ENCODE data around the gene DYNLRB2. TPM values are rescaled to one million over a fixed set of nuclear protein-coding genes. Genes with fewer than 3 reads are reported as not detected.

Gene DYNLRB2
- total RNA-seq, 1 donor from 2014 or later, result 0.36 TPM

DNA sequence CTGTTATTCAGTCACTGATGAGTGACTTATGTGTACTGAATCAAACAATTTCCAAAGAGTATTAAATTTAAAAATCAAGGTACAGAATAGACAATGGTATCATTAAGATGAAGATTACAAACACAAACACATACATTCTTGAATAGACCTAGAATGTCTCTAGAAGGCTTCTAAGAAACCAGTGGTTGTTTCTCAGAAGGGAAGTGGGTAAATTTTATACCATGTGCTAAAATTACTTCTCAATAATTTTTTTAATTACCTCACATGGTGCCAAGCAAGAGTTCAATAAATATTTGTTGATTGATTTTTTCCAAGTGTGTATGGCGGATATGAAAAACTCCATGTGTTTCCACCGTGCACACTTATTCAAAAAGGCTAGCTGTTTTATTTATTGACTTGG lies 6.4 kb downstream of the DYNLRB2 start:
- intact Hi-C loops (cut with micrococcal nuclease), result no loop called here

DNA sequence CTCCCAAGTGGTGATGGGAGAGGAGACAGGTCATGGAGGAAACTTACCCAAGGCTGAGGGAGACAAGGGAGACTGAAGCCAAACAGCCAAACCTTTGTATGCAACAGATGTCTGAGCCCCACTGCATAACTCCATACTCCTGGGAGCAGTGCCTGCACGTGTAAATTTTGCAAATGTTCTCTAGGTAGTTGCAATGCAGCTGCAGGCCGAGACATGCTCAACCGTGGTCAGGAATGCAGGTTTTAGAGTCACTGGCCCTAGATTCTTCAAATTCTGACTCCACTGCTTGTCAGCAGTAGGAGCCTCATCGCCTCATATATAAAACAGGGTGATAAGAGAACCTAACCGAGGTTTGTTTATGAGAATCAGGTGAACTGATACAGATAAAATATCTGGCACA lies 11.5 kb downstream of the DYNLRB2 start:
- intact Hi-C loops (cut with micrococcal nuclease), result no loop called here

DNA sequence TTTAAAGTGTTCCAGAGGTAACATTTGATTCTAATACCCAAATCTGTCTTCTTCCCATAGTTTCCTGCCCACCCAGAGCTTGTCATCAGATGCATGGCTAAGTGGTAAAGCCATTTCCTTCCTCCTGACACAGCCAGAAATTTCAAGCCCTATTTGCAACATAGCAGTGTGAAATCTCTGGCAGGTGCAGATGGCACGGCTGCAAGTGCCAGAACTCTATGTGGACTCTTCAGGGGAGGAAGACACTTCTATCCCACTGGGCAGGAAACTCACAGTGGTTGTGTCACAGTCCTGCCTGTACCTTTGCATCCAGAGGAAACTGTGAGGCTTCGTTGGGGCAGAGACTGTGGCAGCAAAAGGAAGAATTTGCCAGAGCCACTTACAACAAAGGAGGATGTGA lies 13.2 kb downstream of the DYNLRB2 start:
- intact Hi-C loops (cut with micrococcal nuclease), result no loop called here

DNA sequence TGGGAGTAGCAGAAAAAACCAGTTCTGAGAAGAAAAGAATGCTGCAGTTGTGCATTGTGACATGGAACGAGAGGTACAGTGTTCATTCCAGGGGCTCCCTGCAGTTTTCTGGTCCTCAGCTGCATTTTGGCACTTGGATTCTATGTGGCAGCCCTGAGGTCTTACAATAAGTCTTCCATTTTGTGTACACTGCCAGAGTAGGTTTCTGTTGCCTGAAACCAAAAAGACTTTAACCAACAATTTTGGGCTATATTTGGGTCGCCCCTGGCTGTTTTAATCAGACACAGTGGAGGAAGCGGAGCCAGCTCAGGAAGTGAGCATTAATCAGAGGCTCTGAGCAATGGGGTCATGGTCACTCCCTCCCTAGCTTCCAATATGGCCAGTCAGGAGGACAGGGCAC lies 15.7 kb downstream of the DYNLRB2 start:
- intact Hi-C loops (cut with micrococcal nuclease), result no loop called here

DNA sequence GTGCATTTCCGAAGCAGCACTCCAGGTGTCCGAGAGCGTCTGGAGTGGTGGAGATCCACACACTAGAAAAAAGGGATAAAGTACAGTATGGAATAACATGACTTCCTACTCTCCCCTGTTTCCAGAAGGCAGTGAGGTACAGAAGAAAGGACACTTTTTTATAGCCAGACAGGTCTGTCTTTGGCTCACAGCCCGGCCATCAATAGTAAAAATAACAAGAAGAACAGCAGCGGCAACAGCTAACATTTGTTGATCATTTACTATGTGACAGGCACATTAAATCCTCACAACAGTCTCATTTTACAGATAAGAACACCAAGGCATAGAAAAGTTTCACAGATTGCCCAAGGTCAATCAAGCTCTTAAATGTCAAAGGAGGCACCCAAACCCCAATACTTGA lies 16.2 kb downstream of the DYNLRB2 start:
- intact Hi-C loops (cut with micrococcal nuclease), result no loop called here

DNA sequence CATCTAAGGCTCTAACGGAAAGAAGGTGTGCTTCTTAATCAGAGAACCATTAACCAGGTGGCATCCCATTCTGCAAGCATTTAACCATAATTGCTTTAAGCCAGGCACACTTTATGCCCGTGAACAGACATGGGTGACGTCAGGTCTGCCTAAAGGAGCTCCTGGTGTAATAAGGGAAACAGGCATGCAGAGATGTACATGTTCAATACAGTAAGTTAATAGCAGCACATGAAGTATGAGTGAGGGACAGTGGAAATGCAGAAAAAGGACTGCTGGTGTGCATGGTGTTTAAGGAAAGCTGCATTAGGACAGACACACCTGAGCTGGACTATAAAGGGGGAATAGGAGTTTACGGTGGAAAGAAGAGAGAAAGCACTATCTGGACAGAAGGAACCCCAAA lies 18.6 kb downstream of the DYNLRB2 start:
- intact Hi-C loops (cut with micrococcal nuclease), result no loop called here

DNA sequence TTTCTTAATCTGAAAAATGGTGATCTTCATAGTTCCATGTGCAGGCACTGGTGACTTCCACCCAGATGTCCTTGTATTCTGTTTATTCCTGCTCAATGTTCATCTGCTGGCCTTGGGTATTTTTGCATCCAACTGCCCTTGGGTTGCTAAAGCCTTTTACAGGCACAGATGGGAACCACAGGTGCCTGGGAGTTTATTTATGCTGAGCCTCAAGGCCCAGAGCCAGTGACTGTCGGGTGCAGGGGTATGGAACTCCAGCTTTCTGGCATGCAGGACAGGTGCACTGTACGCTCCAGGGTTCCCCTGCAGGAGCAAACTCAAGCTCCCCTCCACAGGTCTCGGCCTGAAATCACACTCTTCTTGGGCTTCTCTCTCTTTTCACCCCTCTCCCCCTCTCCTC lies 22.3 kb downstream of the DYNLRB2 start:
- intact Hi-C loops (cut with micrococcal nuclease), result no loop called here

DNA sequence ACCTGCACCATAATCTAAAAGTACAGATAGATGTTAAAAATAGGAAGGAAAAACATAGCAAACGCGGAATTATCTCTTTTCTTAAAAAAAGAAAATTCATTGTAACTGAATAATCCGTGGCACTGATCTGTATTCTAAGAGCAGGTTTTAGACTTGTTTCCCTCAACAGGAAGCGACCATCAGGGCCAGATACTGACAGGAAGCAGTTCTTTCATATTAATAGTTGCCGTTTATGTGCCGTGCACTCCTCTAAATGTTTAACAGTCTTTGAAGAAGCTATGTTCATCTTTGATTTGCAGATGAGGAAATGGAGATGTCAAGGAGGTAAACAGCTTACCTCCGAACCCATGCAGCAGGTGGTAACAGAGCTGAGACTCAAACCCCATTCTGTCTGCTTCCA lies 23.6 kb downstream of the DYNLRB2 start:
- intact Hi-C loops (cut with micrococcal nuclease), result no loop called here

DNA sequence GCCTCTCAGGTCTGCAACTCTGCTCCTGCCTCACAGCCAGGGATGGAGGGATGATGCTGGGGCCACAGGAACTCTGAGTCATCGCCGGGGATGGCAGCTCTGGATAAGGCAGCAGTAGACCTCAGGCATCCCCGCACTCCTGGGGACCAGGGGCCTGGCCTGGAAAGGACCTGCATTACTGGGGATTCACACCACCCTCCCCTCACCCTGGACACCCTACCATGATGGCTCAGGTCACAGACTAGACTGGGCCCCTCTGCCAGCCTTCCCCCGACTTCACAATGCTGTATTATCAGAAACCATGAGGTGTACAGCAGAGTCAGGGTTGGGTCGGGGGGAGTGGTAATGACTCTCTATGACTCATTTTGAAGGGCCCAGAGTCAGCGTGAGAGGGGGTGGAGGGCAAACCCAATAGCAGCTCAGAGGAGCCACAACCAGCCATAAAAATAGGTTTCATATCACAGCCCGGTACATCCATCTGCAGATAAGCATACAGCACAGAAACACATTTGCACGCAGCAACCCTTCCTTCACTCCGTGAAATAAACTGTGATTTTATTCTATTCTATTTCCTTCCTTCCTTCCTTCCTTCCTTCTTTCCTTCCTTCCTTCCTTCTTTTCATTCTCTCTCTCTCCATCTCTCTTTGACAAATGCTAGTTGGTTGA lies 28.8 kb downstream of the DYNLRB2 start:
- intact Hi-C loops (cut with micrococcal nuclease), result loop anchor here (1.0 to 2.0 kb wide), 3 partner anchors 11 to 29 kb away; partner anchors contain the start of gene DYNLRB2

DNA sequence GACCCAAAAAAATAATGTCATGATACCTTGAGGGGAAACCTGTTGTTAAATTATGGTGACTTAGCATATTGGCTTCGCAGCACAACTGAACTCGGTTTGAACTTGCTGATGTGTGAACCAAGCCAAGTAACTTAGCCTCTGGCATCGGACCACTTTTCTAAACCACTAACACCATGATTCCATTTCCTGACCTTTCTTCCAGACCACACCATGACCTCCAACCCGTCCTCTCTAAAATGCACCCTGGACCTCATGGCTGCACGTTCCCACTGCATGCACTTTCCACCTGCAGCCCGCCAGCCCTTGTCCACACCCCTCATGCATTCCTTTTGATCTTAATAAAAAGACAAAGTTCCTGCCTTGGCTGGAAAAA lies 29.3 kb downstream of the DYNLRB2 start:
- intact Hi-C loops (cut with micrococcal nuclease), result no loop called here

DNA sequence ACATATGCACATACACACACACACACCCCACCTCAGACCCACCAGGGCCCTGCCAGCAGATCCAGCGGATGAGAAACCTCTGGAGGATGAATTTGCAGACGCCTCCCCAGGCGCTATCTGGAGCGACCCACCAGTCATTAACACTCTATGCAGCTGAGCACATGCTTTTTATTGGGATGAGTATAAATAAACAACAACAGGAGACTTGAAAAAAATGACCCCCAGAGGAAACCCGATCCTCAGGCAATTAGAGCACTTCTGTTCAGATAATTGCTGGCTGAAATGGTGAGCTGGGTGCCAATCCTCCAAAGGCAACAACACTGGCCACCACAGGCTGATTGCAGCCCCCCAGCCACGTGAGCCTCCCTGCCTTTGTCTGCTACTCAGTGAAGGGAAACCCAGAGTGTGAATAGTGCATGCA lies 32.9 kb downstream of the DYNLRB2 start:
- intact Hi-C loops (cut with micrococcal nuclease), result no loop called here

DNA sequence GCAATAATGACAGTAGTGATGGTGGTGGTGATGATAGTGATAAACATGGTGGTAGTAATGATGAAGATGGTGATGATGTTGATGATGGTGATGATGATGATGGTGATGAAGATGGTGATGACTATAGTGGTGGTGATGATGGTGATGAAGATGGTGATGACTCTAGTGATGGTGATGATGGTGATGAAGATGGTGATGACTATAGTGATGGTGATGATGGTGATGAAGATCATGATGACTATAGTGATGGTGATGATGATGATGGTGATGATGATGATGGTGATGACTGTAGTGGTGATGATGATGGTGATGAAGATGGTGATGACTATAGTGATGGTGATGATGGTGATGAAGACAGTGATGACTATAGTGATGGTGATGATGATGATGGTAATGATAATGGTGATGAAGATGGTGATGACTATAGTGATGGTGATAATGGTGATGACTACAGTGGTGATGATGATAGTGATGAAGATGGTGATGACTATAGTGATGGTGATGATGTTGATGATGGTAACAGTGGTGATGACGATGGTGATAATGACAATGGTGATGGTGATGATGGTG lies 35.6 kb downstream of the DYNLRB2 start:
- intact Hi-C loops (cut with micrococcal nuclease), result no loop called here

DNA sequence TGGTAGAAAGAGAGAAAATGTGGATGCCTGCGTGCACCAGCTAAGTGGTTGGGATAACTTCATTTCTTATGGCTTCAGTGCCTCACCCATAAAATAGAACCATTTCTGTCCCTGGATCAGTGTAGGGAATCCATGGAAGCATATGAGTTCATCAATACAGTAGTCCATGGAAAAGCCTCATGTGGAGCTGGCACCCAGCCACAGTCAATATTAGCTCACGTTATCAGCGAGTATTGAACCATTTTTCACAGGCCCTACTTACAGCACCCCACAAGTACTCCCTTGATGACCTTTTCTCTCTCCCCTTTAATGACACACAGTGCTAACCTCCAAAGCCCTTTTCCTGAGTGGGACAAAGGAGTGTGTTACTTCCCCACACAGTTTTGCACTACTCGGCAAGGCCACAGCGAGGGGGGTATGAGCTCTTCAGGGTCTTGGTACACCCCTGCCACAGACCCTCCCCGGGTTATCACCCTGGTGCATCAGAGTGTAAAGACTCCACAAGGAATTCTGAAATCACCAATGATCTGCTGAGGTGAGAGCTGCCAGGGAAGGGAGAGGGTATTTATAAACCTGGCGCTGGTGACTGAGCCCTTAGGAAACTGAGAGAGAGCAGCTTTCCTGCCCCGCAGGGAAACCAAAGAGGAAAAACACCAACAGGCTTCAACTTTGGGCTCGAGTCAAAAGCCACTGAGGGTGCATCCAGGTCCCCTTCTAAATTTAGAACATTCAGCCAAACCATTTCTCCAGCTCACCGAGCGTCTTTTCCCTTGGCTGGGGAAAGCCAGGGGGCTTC lies 36.9 kb downstream of the DYNLRB2 start:
- intact Hi-C loops (cut with micrococcal nuclease), result no loop called here

DNA sequence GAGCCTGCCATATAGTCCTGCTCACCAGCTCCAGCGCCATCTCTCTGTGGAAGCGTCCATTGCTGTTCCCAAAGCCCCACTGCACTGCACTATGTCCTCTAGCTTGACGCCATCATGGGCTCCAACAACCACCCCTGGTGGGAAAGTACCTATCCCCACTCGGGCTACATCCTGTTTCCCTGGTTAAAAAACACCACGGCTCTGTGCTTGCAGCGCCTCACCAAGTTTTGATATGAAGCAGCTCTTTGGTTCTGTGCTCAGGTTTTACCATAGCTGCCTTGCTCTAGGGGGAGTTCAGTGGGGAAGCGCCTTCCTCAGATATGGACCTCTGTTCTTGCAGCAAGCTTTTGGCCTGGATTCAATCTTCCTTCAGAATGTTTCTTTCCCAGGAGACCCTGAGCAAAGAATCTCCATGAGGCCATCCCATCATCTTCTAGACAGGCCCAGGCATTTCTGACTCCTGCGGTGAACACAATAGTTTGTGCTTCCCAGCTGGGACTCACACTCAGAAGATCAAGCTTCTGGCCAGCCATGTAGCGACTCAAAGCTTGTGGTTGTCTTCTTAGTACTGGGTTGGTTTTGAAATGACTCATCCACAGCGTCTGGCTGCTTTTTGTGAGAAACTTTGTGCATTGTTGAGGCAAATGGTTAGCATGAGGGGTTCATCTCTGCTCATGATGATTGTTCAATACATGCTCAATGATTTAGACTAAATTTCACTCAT lies 39.5 kb downstream of the DYNLRB2 start:
- intact Hi-C loops (cut with micrococcal nuclease), result loop anchor here (1.0 kb wide), 5 partner anchors 11 to 227 kb away; no protein-coding TSS in a partner anchor

DNA sequence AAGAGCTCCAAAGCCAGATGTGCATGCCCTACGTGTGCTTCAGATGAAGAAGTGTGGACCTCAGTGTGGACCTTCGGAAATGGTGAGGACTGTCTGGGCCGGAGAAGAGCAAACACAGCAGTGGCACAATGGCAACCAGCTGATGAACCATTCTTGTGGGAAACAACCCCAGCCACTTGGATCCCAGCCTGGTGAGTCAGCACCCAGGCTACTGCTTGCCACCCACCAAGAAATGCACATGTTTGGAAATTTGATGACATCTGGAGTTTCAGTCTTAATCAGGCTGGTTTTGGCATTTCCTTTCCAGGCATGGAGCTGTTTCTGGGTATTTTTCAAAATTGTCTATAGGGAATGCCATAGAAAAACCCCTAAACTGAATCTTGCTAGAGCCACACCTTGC lies 42.7 kb downstream of the DYNLRB2 start:
- intact Hi-C loops (cut with micrococcal nuclease), result no loop called here

DNA sequence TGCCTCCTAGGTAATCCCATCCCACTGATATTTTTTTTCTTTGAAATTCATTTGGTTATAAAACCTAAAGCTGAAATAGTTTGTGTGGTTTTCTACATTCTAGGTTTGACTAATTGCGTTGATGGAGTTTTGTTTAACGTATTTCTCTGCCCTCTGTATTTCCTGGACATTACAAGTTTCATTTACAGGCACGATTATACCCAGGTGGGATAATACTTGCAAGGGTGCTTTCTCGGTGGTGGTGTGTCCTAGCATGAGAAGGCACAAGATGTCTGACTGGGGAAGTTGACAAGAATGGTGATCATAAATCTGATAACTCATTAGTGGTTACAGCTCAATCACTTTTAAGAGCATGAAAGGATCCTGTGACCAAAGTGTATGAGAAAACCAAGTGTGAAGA lies 45.0 kb downstream of the DYNLRB2 start:
- intact Hi-C loops (cut with micrococcal nuclease), result no loop called here

DNA sequence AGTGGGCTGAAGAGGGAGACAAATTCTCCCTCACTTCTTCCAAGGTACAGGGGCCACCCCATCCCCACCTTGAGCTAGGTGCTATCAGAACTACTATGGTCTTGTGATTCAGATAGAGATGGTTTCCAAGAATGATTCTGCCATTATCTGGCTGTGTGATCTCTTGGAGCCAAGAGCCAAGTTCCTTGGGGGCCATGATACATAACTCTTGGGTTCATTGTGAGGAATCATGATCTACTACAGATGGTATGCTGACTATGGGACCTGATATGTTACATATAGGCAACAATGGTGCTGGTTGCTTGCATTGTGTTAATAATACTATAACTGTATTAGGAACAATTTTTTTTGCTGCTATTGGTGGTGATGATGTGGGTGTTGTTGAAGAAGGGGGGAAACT lies 45.7 kb downstream of the DYNLRB2 start:
- intact Hi-C loops (cut with micrococcal nuclease), result no loop called here

DNA sequence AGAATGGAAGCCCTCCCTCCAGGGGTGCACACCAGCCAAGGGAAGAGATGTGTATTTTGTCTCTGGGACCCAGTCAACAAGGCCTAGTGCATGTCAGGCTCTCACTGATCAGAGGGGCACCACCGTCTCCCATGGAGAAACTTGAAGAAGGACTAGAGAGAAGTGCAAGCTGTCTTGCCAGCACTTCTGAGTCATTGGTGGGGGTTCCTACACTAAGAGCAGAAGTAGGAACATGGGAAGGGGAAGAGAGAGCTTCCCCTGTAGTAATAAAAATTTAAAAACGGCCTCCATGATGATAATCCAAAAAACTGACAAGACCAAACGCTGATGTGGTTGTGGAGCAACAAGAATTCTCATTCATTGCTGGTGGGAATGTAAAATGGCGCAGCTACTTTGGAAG lies 46.3 kb downstream of the DYNLRB2 start:
- intact Hi-C loops (cut with micrococcal nuclease), result no loop called here

DNA sequence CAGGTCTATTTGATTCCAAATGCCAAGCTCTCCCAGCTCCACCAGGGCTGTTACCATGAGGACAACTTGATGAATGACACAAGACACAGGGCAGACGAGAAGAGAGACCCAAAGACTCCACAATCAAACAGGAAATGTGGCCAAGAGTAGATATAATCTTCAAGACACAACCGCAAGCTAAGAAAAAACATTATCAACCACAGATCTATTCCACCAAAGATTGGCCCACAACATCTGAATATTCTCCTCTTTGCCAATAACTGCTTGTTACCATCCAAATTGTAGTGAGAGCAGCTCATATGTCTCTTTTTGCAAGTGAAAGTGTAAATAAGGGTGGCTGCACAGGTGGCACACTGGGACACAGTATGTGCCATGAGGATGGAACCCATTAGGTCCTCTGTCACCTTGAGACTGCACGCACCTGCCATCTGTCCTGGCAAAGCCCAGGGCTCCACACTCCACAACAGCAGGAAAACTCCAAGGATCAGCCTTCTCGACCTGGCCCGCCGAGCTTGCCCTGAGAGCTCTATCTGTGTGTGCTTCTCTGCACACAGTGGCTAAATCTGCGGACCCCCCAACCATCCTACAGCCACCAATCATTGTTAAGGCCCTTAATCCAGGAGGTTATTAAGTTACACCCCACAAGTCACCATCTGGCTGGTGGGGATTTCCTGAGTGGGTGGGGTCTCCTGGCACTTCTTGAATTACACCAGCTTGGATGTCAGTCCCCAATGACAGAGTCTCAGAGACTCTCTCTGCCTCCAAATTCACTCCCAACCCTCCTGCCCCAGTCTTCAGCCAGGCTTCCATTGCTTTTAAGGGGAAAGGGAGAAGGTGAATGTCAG lies 50.5 kb downstream of the DYNLRB2 start:
- intact Hi-C loops (cut with micrococcal nuclease), result loop anchor here (1.0 kb wide), 4 partner anchors 11 to 65 kb away; partner anchors contain the start of gene DYNLRB2

DNA sequence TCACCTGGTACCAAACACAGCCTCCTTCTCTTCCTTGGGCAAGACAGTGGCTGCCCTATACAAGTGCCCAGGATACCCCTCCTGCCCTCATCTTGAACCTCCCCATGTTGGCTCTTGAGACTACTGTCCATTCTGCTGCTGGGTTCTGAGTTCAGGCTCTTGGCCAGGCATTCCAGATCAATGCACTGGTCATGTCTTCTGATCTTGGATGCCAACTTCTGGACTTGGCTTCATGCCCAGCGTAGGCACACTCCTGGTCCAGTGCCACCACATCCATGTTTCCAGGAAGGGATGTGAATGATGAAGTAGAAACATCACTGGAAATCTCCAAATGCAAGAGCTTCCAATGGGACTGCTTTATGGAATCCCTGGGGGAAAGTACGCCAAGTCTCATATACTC lies 51.5 kb downstream of the DYNLRB2 start:
- intact Hi-C loops (cut with micrococcal nuclease), result no loop called here

DNA sequence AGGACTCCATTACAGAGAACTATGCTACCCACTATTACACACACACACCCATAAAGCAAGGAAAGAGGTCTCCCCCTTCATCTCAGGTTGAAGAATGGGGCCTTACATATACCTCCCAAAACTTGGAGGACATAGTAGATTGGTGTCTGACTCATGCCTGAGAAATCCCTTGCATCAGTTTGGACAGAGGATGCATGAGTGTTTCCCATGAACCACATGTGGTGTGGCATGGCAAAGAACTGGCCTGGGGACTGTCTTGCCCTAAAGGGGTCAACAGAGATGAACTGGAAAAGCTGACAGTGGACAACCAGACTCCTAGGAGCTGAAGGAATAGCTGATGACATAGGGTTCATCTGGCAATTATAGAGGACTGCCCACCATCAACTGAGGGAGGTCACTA lies 54.0 kb downstream of the DYNLRB2 start:
- intact Hi-C loops (cut with micrococcal nuclease), result no loop called here
